Astrocyte (in vitro differentiated cells and primary cell): ENCODE data around the gene IL1RL2. TPM values are rescaled to one million over a fixed set of nuclear protein-coding genes. Genes with fewer than 3 reads are reported as not detected.

ENCODE experiments used
- DNase-seq: peaks from one replicate; pipeline ENCODE4 v3.0.0-alpha.2; 2010; ENCODE audit warnings: low read depth
- FAIRE-seq: peaks from 2 replicates; lab custom pipeline; 2011; peaks lifted over from hg19 to GRCh38; lab: Jason Lieb, UNC
- H2AFZ ChIP-seq: 2 replicates; pipeline ENCODE4 v1.6.0; 2012; ENCODE audit warnings: low read depth, low read length, inconsistent platforms
- H3K27ac ChIP-seq: 2 replicates; pipeline ENCODE4 v1.5.1; 2011; ENCODE audit warnings: low read depth, low read length, inconsistent platforms
- H3K27me3 ChIP-seq: 2 replicates; pipeline ENCODE4 v1.6.0; 2011; ENCODE audit warnings: low read length, inconsistent platforms; ENCODE audit not compliant: insufficient read depth
- H3K36me3 ChIP-seq: 2 replicates; pipeline ENCODE4 v1.5.1; 2011; ENCODE audit warnings: low read length, inconsistent platforms; ENCODE audit not compliant: insufficient read depth
- H3K4me1 ChIP-seq: 2 replicates; pipeline ENCODE4 v1.5.1; 2011; ENCODE audit warnings: low read length, inconsistent platforms; ENCODE audit not compliant: insufficient read depth
- H3K4me2 ChIP-seq: 2 replicates; pipeline ENCODE4 v1.6.0; 2012; ENCODE audit warnings: low read length, inconsistent platforms
- H3K4me3 ChIP-seq: 2 replicates; pipeline ENCODE4 v1.5.1; 2011; ENCODE audit warnings: low read depth, mild to moderate bottlenecking, low read length, inconsistent platforms; ENCODE audit not compliant: insufficient read depth
- H3K79me2 ChIP-seq: 2 replicates; pipeline ENCODE4 v1.6.0; 2012; ENCODE audit warnings: mild to moderate bottlenecking, low read length, inconsistent platforms; ENCODE audit not compliant: insufficient read depth
- H3K9ac ChIP-seq: 2 replicates; pipeline ENCODE4 v1.6.0; 2012; ENCODE audit warnings: mild to moderate bottlenecking, low read length, inconsistent platforms
- H3K9me3 ChIP-seq: 2 replicates; pipeline ENCODE4 v1.5.1; 2012; ENCODE audit warnings: low read depth, mild to moderate bottlenecking, low read length, inconsistent platforms; ENCODE audit not compliant: insufficient read depth
- H4K20me1 ChIP-seq: 2 replicates; pipeline ENCODE4 v1.6.0; 2012; ENCODE audit warnings: low read length, inconsistent platforms; ENCODE audit not compliant: insufficient read depth
- H3K27ac Mint-ChIP-seq: one replicate; pipeline ENCODE4 v1.8.0; 2021; ENCODE audit warnings: mild to moderate bottlenecking, mixed read lengths; ENCODE audit not compliant: unreplicated experiment
- H3K27me3 Mint-ChIP-seq: one replicate; pipeline ENCODE4 v1.8.0; 2021; ENCODE audit warnings: low read depth, mixed read lengths; ENCODE audit not compliant: unreplicated experiment
- H3K36me3 Mint-ChIP-seq: one replicate; pipeline ENCODE4 v1.8.0; 2021; ENCODE audit warnings: low read depth, mixed read lengths; ENCODE audit not compliant: unreplicated experiment
- H3K4me1 Mint-ChIP-seq: one replicate; pipeline ENCODE4 v1.8.0; 2021; ENCODE audit warnings: low read depth, mixed read lengths; ENCODE audit not compliant: unreplicated experiment
- H3K4me3 Mint-ChIP-seq: one replicate; pipeline ENCODE4 v1.8.0; 2021; ENCODE audit warnings: mild to moderate bottlenecking, moderate library complexity, mixed read lengths; ENCODE audit not compliant: unreplicated experiment
- H3K9me3 Mint-ChIP-seq: one replicate; pipeline ENCODE4 v1.8.0; 2021; ENCODE audit warnings: mild to moderate bottlenecking, mixed read lengths; ENCODE audit not compliant: unreplicated experiment
- CTCF ChIP-seq: IDR thresholded peaks from 2 replicates; pipeline ENCODE4 v1.5.1; 2011; ENCODE audit warnings: low read depth, mild to moderate bottlenecking, inconsistent platforms, low read length, moderate library complexity; ENCODE audit not compliant: insufficient read depth
- EZH2 ChIP-seq: IDR thresholded peaks from 2 replicates; pipeline ENCODE4 v1.6.1; 2012; ENCODE audit warnings: mild to moderate bottlenecking, low read length, inconsistent platforms; ENCODE audit not compliant: insufficient read depth
- total RNA-seq: library from RNA; stranded (reverse); gene quantifications from 2 replicates; pipeline ENCODE4 v1.2.1, GENCODE V29; 2021

IL1RL2 gene
- total RNA-seq, 1 donor from 2014 or later = 0.43 TPM

- H3K27ac ChIP-seq = no peak overlapping the region
- peaks cover 2% of the 10 kb centered on the region for H3K27me3 Mint-ChIP-seq
- FAIRE-seq (no peak), DNase-seq (no peak)
- no peak overlapping the region for H3K9ac ChIP-seq
- no peaks in the 10 kb centered on the region for H4K20me1 ChIP-seq
- no peak overlapping the region for H3K4me3 Mint-ChIP-seq
- peaks cover 5% of the 10 kb centered on the region for H3K9me3 Mint-ChIP-seq
- TF ChIP-seq EZH2 = no peak
- TF ChIP-seq CTCF = peak; percentile 13
- no peak overlapping the region for H3K4me3 ChIP-seq
- peaks cover 4% of the 10 kb centered on the region for H3K36me3 Mint-ChIP-seq
- H3K27me3 ChIP-seq = no peaks in the 10 kb centered on the region
- H3K4me1 ChIP-seq = peaks cover 6% of the 10 kb centered on the region
- H3K9me3 ChIP-seq = no peaks in the 10 kb centered on the region
- no peaks in the 10 kb centered on the region for H3K79me2 ChIP-seq
- peaks cover 2% of the 10 kb centered on the region for H3K4me1 Mint-ChIP-seq
- no peak overlapping the region for H3K4me2 ChIP-seq
- H3K36me3 ChIP-seq = no peaks in the 10 kb centered on the region
- H2AFZ ChIP-seq = no peak overlapping the region
- no peak overlapping the region for H3K27ac Mint-ChIP-seq
These were observed 48.7 kb downstream of the IL1RL2 start for GRCh38 chr2:102235491-102235890.

GRCh38 chr2:102236132-102236531 is 49.3 kb downstream of the IL1RL2 start:
- no peak overlapping the region for H3K4me2 ChIP-seq
- H4K20me1 ChIP-seq = no peaks in the 10 kb centered on the region
- H2AFZ ChIP-seq = no peak overlapping the region
- H3K27ac Mint-ChIP-seq = no peak overlapping the region
- no peak for TF ChIP-seq CTCF
- no peak for TF ChIP-seq EZH2
- no peak for DNase-seq
- peaks cover 2% of the 10 kb centered on the region for H3K9me3 Mint-ChIP-seq
- peaks cover 2% of the 10 kb centered on the region for H3K27me3 Mint-ChIP-seq
- H3K27me3 ChIP-seq = no peaks in the 10 kb centered on the region
- peaks cover 4% of the 10 kb centered on the region for H3K36me3 Mint-ChIP-seq
- peaks cover 6% of the 10 kb centered on the region for H3K4me1 ChIP-seq
- H3K79me2 ChIP-seq = no peaks in the 10 kb centered on the region
- no peaks in the 10 kb centered on the region for H3K9me3 ChIP-seq
- H3K4me3 ChIP-seq = no peak overlapping the region
- FAIRE-seq = no peak
- H3K36me3 ChIP-seq = no peaks in the 10 kb centered on the region
- peaks cover 6% of the 10 kb centered on the region for H3K4me1 Mint-ChIP-seq
- no peak overlapping the region for H3K4me3 Mint-ChIP-seq
- no peak overlapping the region for H3K27ac ChIP-seq
- no peak overlapping the region for H3K9ac ChIP-seq

GRCh38 chr2:102237176-102237575 is 50.4 kb downstream of the IL1RL2 start:
- TF ChIP-seq CTCF (no peak), EZH2 (no peak)
- H3K27me3 ChIP-seq = no peaks in the 10 kb centered on the region
- H2AFZ ChIP-seq = no peak overlapping the region
- peaks cover 6% of the 10 kb centered on the region for H3K4me1 ChIP-seq
- no peaks in the 10 kb centered on the region for H4K20me1 ChIP-seq
- no peak overlapping the region for H3K27ac ChIP-seq
- Mint-ChIP-seq H3K9me3 (peaks cover 2% of the 10 kb centered on the region), H3K4me1 (peaks cover 7% of the 10 kb centered on the region), H3K27ac (no peak overlapping the region), H3K27me3 (peaks cover 2% of the 10 kb centered on the region), H3K4me3 (no peak overlapping the region), H3K36me3 (peaks cover 4% of the 10 kb centered on the region)
- no peak overlapping the region for H3K9ac ChIP-seq
- no peaks in the 10 kb centered on the region for H3K79me2 ChIP-seq
- no peaks in the 10 kb centered on the region for H3K36me3 ChIP-seq
- H3K4me3 ChIP-seq = no peak overlapping the region
- H3K4me2 ChIP-seq = no peak overlapping the region
- FAIRE-seq (no peak), DNase-seq (no peak)
- no peaks in the 10 kb centered on the region for H3K9me3 ChIP-seq
